ENCODE results near the gene INVS. TPM values are rescaled to one million over a fixed set of nuclear protein-coding genes. Genes with fewer than 3 reads are reported as not detected.

INVS gene
- total RNA-seq, 1 donor from 2014 or later = 27.6 TPM

GRCh38 chr9:100350188-100350587 is 251.1 kb downstream of the INVS start:
- H3K4me1 Mint-ChIP-seq = peaks cover 48% of the 10 kb centered on the region
- DNase-seq (ENCODE audit: low spot score in 2 of 2, unreplicated experiment in 2 of 2) = no peak
- H3K9me3 Mint-ChIP-seq = peaks cover 11% of the 10 kb centered on the region
- peak overlapping the region; percentile 5 for H3K4me3 Mint-ChIP-seq
- peaks cover 16% of the 10 kb centered on the region for H3K36me3 Mint-ChIP-seq
- TF ChIP-seq CTCF (IDR thresholded peaks at IDR 0.05; ENCODE audit: unreplicated experiment) = no peak
- H3K27me3 Mint-ChIP-seq (ENCODE audit: low read depth) = no peaks in the 10 kb centered on the region
- peak overlapping the region; percentile 44 for H3K27ac Mint-ChIP-seq

Other genes with a start within 250 kb of the INVS start
- gene STX17, start 192.6 kb upstream of the INVS start, total RNA-seq = 49.8 to 52.3 TPM (median 52.3 TPM) in 3 replicates
- gene ERP44, start 243 bp upstream of the INVS start, total RNA-seq = 17.5 to 18.3 TPM (median 18.2 TPM) in 3 replicates

Measured in mesothelial cell of epicardium (in vitro differentiated cells).